Stimulated activated CD8-positive, alpha-beta memory T cell treated with anti-CD3 and anti-CD28 coated beads, Interleukin-12 subunit alpha, Interleukin-12 subunit beta, amount 100 ng/mL, for 1 hour (primary cell): ENCODE measurements around the gene CLK4.

Experiments used
- DNase-seq: peaks from one replicate; pipeline ENCODE4 v3.0.0-alpha.2; 2020; ENCODE audit warnings: low read depth

CLK4 gene

GRCh38 chr5:178626484-178627258, at the start of gene CLK4:
CLK4 (minus strand) TSS chr5:178627050; CDS start chr5:178623416, 3,634 bp downstream.
- peak; percentile 97 for DNase-seq

GRCh38 chr5:178675922-178676321, 49.1 kb upstream of the CLK4 start:
- DNase-seq: no peak

- no peak for DNase-seq
These were observed 47.5 kb upstream of the CLK4 start for GRCh38 chr5:178674334-178674733.

- DNase-seq: no peak
These were observed 47.0 kb upstream of the CLK4 start for GRCh38 chr5:178673801-178674295.

- DNase-seq: no peak
These were observed 45.8 kb upstream of the CLK4 start for GRCh38 chr5:178672630-178673029.

GRCh38 chr5:178671602-178672144, 44.8 kb upstream of the CLK4 start:
- DNase-seq: no peak

GRCh38 chr5:178670351-178670885, 43.6 kb upstream of the CLK4 start:
- DNase-seq: no peak

GRCh38 chr5:178668579-178668978, 41.7 kb upstream of the CLK4 start:
- no peak for DNase-seq

- DNase-seq: no peak
These were observed 40.8 kb upstream of the CLK4 start for GRCh38 chr5:178667688-178668087.

GRCh38 chr5:178667101-178667500, 40.3 kb upstream of the CLK4 start:
- DNase-seq: no peak

GRCh38 chr5:178664141-178664540, 37.3 kb upstream of the CLK4 start:
- no peak for DNase-seq

- no peak for DNase-seq
These were observed 35.7 kb upstream of the CLK4 start for GRCh38 chr5:178662541-178662860.

GRCh38 chr5:178661836-178662540, 35.1 kb upstream of the CLK4 start:
- no peak for DNase-seq

- no peak for DNase-seq
These were observed 24.4 kb upstream of the CLK4 start for GRCh38 chr5:178651046-178651810.

GRCh38 chr5:178650214-178650613, 23.4 kb upstream of the CLK4 start:
- no peak for DNase-seq

GRCh38 chr5:178649580-178649979, 22.7 kb upstream of the CLK4 start:
- DNase-seq: no peak

GRCh38 chr5:178644826-178645545, 18.1 kb upstream of the CLK4 start:
- no peak for DNase-seq

GRCh38 chr5:178642351-178642909, 15.6 kb upstream of the CLK4 start:
- DNase-seq: no peak

- no peak for DNase-seq
These were observed 14.9 kb upstream of the CLK4 start for GRCh38 chr5:178641711-178642110.

GRCh38 chr5:178640331-178641045, 13.6 kb upstream of the CLK4 start:
- DNase-seq: no peak
